OCI-LY3 (cell line): ENCODE measurements around the gene ZNF821.

Source experiments
- CTCF ChIP-seq: fragments of 200-600, 300-600 bp; sonication (generic); IDR thresholded peaks from 2 replicates; pipeline ENCODE4 v1.5.1; 2014; ENCODE audit warnings: antibody characterized with exemption, low read length, low read depth
- EZH2phosphoT487 ChIP-seq: fragments of 200-600 bp; shearing (Covaris generic); IDR thresholded peaks from 2 replicates; pipeline ENCODE4 v1.6.1; 2018; ENCODE audit warnings: antibody characterized with exemption, mixed run types, low read depth

GRCh38 chr16:71865173-71865863 is 18.7 kb downstream of the ZNF821 start:
- TF ChIP-seq CTCF (no peak), EZH2phosphoT487 (no peak)
